IMR-90 (cell line): ENCODE data around the gene TESK2. TPM values are rescaled to one million over a fixed set of nuclear protein-coding genes. Genes with fewer than 3 reads are reported as not detected.

Source experiments
- ATAC-seq: fragments of 200-7000 bp; cut with Tn5 transposase; 2 replicates; pipeline ENCODE4 v1.9.1; 2020; ENCODE audit warnings: low read depth, mild to moderate bottlenecking, moderate library complexity
- BruUV-seq: library from RNA; stranded (reverse); fragments of 400-500 nt; replicated peaks from 2 replicates; lab custom pipeline; 2021; lab: Mats Ljungman, UMichigan
- CTCF ChIA-PET: fragments of 300-600 bp; formaldehyde crosslinking; extraction: SDS; loops from one replicate; lab custom pipeline; 2021; ENCODE audit warnings: antibody characterized with exemption; lab: Yijun Ruan, JAX
- POLR2A ChIA-PET: fragments of 300-600 bp; sonication (Branson Sonifier 250); formaldehyde crosslinking; loops from one replicate; lab custom pipeline; 2022; ENCODE audit warnings: antibody characterized with exemption; ENCODE audit not compliant: unreplicated experiment; lab: Charles Lee
- DNase-seq: peaks from one replicate; pipeline ENCODE4 v3.0.0; 2013
- H2AFZ ChIP-seq: replicated peaks from 2 replicates; pipeline ENCODE3; 2013; ENCODE audit warnings: low read length, mild to moderate bottlenecking; ENCODE audit not compliant: poor library complexity
- H2AK5ac ChIP-seq: 2 replicates; pipeline ENCODE4 v1.6.1; 2013; ENCODE audit warnings: low read depth, low read length, inconsistent platforms
- H2AK9ac ChIP-seq: replicated peaks from 2 replicates; pipeline ENCODE3; 2013; ENCODE audit warnings: mild to moderate bottlenecking, low read depth, low read length, moderate library complexity; ENCODE audit not compliant: poor library complexity
- H2BK120ac ChIP-seq: 2 replicates; pipeline ENCODE4 v1.6.1; 2013; ENCODE audit warnings: low read depth, low read length, inconsistent platforms
- H2BK15ac ChIP-seq: 3 replicates; pipeline ENCODE4 v1.6.1; 2013; ENCODE audit warnings: low read depth, low read length, inconsistent platforms
- H2BK20ac ChIP-seq: 2 replicates; pipeline ENCODE4 v1.6.1; 2013; ENCODE audit warnings: low read depth, mild to moderate bottlenecking, inconsistent platforms, low read length, moderate library complexity
- H2BK5ac ChIP-seq: 2 replicates; pipeline ENCODE4 v1.6.1; 2013; ENCODE audit warnings: mild to moderate bottlenecking, low read depth, low read length, inconsistent platforms; ENCODE audit not compliant: poor library complexity, severe bottlenecking
- H3K14ac ChIP-seq: replicated peaks from 2 replicates; pipeline ENCODE4 v1.6.1; 2013; ENCODE audit warnings: low read depth, low read length, inconsistent platforms
- H3K18ac ChIP-seq: 2 replicates; pipeline ENCODE4 v1.6.1; 2013; ENCODE audit warnings: low read depth, low read length, control low read depth
- H3K23ac ChIP-seq: 2 replicates; pipeline ENCODE4 v1.6.1; 2013; ENCODE audit warnings: low read depth, low read length, inconsistent platforms
- H3K27ac ChIP-seq: 2 replicates; pipeline ENCODE4 v1.5.1; 2013; ENCODE audit warnings: mild to moderate bottlenecking, control low read depth, low read length; ENCODE audit not compliant: insufficient read depth
- H3K27me3 ChIP-seq: 2 replicates; pipeline ENCODE4 v1.6.1; 2013; ENCODE audit warnings: low read length; ENCODE audit not compliant: control insufficient read depth, insufficient read depth
- H3K36me3 ChIP-seq: 2 replicates; pipeline ENCODE4 v1.6.1; 2013; ENCODE audit warnings: low read length, mixed read lengths; ENCODE audit not compliant: control insufficient read depth, insufficient read depth
- H3K4ac ChIP-seq: 2 replicates; pipeline ENCODE4 v1.6.1; 2013; ENCODE audit warnings: low read depth, low read length, inconsistent platforms
- H3K4me1 ChIP-seq: 2 replicates; pipeline ENCODE4 v1.6.1; 2013; ENCODE audit warnings: low read length, mixed read lengths; ENCODE audit not compliant: control insufficient read depth, insufficient read depth
- H3K4me2 ChIP-seq: 2 replicates; pipeline ENCODE4 v1.6.1; 2013; ENCODE audit warnings: low read depth, mild to moderate bottlenecking, control low read depth, low read length, moderate library complexity
- H3K4me3 ChIP-seq: 2 replicates; pipeline ENCODE4 v1.5.1; 2013; ENCODE audit warnings: low read depth, mild to moderate bottlenecking, control low read depth, low read length, moderate library complexity; ENCODE audit not compliant: insufficient read depth
- H3K56ac ChIP-seq: 2 replicates; pipeline ENCODE4 v1.6.1; 2013; ENCODE audit warnings: low read length, inconsistent platforms; ENCODE audit not compliant: insufficient read depth; ENCODE audit errors: extremely low read depth
- H3K79me1 ChIP-seq, 2 experiments: 2 replicates each; pipeline ENCODE4 v1.6.1; 2013; ENCODE audit warnings: low read length in 2 of 2, inconsistent platforms in 1 of 2, low read depth in 1 of 2
- H3K9ac ChIP-seq: 2 replicates; pipeline ENCODE4 v1.6.1; 2013; ENCODE audit warnings: low read depth, low read length, control low read depth
- H3K9me1 ChIP-seq: 2 replicates; pipeline ENCODE4 v1.6.1; 2013; ENCODE audit warnings: low read length, inconsistent platforms; ENCODE audit not compliant: insufficient read depth
- H3K9me3 ChIP-seq: 2 replicates; pipeline ENCODE4 v1.6.1; 2013; ENCODE audit warnings: low read length; ENCODE audit not compliant: control insufficient read depth, insufficient read depth
- H4K20me1 ChIP-seq: 2 replicates; pipeline ENCODE4 v1.6.1; 2013; ENCODE audit warnings: low read length, inconsistent platforms; ENCODE audit not compliant: insufficient read depth
- H4K5ac ChIP-seq: 2 replicates; pipeline ENCODE4 v1.6.1; 2013; ENCODE audit warnings: mild to moderate bottlenecking, low read depth, low read length, control low read depth
- H4K8ac ChIP-seq, 2 experiments: 2 replicates each; pipeline ENCODE4 v1.6.1; 2013; ENCODE audit warnings: low read depth in 2 of 2, low read length in 2 of 2, control low read depth in 1 of 2, inconsistent platforms in 1 of 2
- H4K91ac ChIP-seq: 2 replicates; pipeline ENCODE4 v1.6.1; 2013; ENCODE audit warnings: low read depth, low read length, inconsistent platforms; ENCODE audit not compliant: insufficient read depth
- BHLHE40 ChIP-seq: fragments of 150-350 bp; IDR thresholded peaks from 2 replicates; pipeline ENCODE4 v1.6.1; 2016; ENCODE audit warnings: mild to moderate bottlenecking, low read depth, low read length
- CEBPB ChIP-seq: IDR thresholded peaks from 2 replicates; pipeline ENCODE4 v1.6.1; 2012; ENCODE audit warnings: low read depth, low read length, improper control_type of control experiment
- CHD1 ChIP-seq: IDR thresholded peaks from 2 replicates; pipeline ENCODE4 v1.6.1; 2012; ENCODE audit warnings: low read depth, low read length, improper control_type of control experiment
- CTCF ChIP-seq: conservative IDR thresholded peaks from 2 replicates; pipeline ENCODE4 v1.5.1; 2012; ENCODE audit warnings: mild to moderate bottlenecking, low read depth, low read length, improper control_type of control experiment
- ELK1 ChIP-seq: fragments of 150-350 bp; IDR thresholded peaks from 2 replicates; pipeline ENCODE4 v1.6.1; 2016; ENCODE audit warnings: low read depth, mild to moderate bottlenecking, low read length, moderate library complexity, borderline replicate concordance
- FOS ChIP-seq: fragments of 150-350 bp; IDR thresholded peaks from 2 replicates; pipeline ENCODE4 v1.6.1; 2016; ENCODE audit warnings: low read depth, low read length
- MAFK ChIP-seq: IDR thresholded peaks from 2 replicates; pipeline ENCODE4 v1.6.1; 2012; ENCODE audit warnings: low read depth, low read length, improper control_type of control experiment
- MAZ ChIP-seq: IDR thresholded peaks from 2 replicates; pipeline ENCODE4 v1.6.1; 2012; ENCODE audit warnings: low read depth, mild to moderate bottlenecking, low read length, improper control_type of control experiment, moderate library complexity, borderline replicate concordance
- MXI1 ChIP-seq: IDR thresholded peaks from 2 replicates; pipeline ENCODE4 v1.6.1; 2012; ENCODE audit warnings: low read depth, mild to moderate bottlenecking, low read length, moderate library complexity, borderline replicate concordance
- NFE2L2 ChIP-seq: fragments of 150-350 bp; IDR thresholded peaks from 2 replicates; pipeline ENCODE4 v1.6.1; 2016; ENCODE audit warnings: low read depth, mild to moderate bottlenecking, low read length
- POLR2A ChIP-seq: IDR thresholded peaks from 2 replicates; pipeline ENCODE4 v1.6.1; 2012; ENCODE audit warnings: mild to moderate bottlenecking, low read depth, low read length
- RAD21 ChIP-seq: IDR thresholded peaks from 2 replicates; pipeline ENCODE4 v1.6.1; 2012; ENCODE audit warnings: low read length, improper control_type of control experiment
- RCOR1 ChIP-seq: IDR thresholded peaks from 2 replicates; pipeline ENCODE4 v1.6.1; 2012; ENCODE audit warnings: mild to moderate bottlenecking, low read length, improper control_type of control experiment; ENCODE audit not compliant: insufficient replicate concordance
- RFX5 ChIP-seq: IDR thresholded peaks from 2 replicates; pipeline ENCODE4 v1.8.0; 2012; ENCODE audit warnings: low read depth, mild to moderate bottlenecking, low read length, moderate library complexity
- SMC3 ChIP-seq: fragments of 150-350 bp; IDR thresholded peaks from 2 replicates; pipeline ENCODE4 v1.6.1; 2016; ENCODE audit warnings: low read depth, mild to moderate bottlenecking, antibody characterized with exemption, low read length, moderate library complexity
- USF2 ChIP-seq: fragments of 150-350 bp; IDR thresholded peaks from 2 replicates; pipeline ENCODE4 v1.6.1; 2017; ENCODE audit warnings: mild to moderate bottlenecking, antibody characterized with exemption, low read length, low read depth
- WGBS, 2 experiments: methylation state at CpG; one replicate each; pipeline versions ENCODE4 v1.1.5 to v1.1.7; 2013; ENCODE audit warnings: missing lambda C conversion rate in 2 of 2; ENCODE audit not compliant: insufficient read length in 1 of 2; ENCODE audit errors: extremely low coverage in 2 of 2; 5-methylcytosine and 5-hydroxymethylcytosine counted together
- dilution Hi-C: fragments of 300-500 bp; cut with HindIII; formaldehyde crosslinking; loops from one replicate; pipeline ENCODE4 v1.14.3; 2018; ENCODE audit warnings: low sequenced_read_pairs; ENCODE audit not compliant: unreplicated experiment
- in situ Hi-C: fragments of 300-500 bp; cut with MboI; formaldehyde crosslinking; loops from 3 replicates; pipeline ENCODE4 v1.14.3; 2019; ENCODE audit warnings: low sequenced_read_pairs, inconsistent platforms, mixed read lengths
- intact Hi-C: fragments of 100-400 bp; cut with micrococcal nuclease; formaldehyde crosslinking; loops from 2 replicates; pipeline ENCODE4 v1.10.0; 2022
- polyA plus RNA-seq, 3 experiments: library from polyadenylated mRNA; depleted of rRNA; stranded (reverse); fragments of >200 nt; gene quantifications; 2 replicates each; pipeline ENCODE4 v1.2.3, GENCODE V29; 2012; ENCODE audit warnings: low replicate concordance in 1 of 3
- total RNA-seq: library from RNA; depleted of rRNA; stranded (reverse); fragments of >200 nt; gene quantifications from 2 replicates; pipeline ENCODE4 v1.2.3, GENCODE V29; 2012

Gene TESK2
- total and polyA plus RNA-seq, 2 of the 4 experiments (the other 2 are of a cell fraction) = 0.90 to 1.3 TPM

- H3K4me2 ChIP-seq = no peak overlapping the region
- H4K91ac ChIP-seq = no peak overlapping the region
- H3K4me1 ChIP-seq = no peaks in the 10 kb centered on the region
- no peak overlapping the region for H3K27ac ChIP-seq
- ATAC-seq (no peak), DNase-seq (no peak)
- no peak overlapping the region for H2AFZ ChIP-seq
- no peak overlapping the region for H2AK9ac ChIP-seq
- dilution Hi-C loops (no loop called here), intact Hi-C loops (no loop called here), in situ Hi-C loops (no loop called here)
- no peaks in the 10 kb centered on the region for H3K79me1 ChIP-seq
- H4K8ac ChIP-seq = no peak overlapping the region
- peaks cover 2% of the 10 kb centered on the region; the same call in 1 of the 2 replicates for H3K9me3 ChIP-seq
- no peaks in the 10 kb centered on the region for H4K20me1 ChIP-seq
- no peak overlapping the region for H3K9ac ChIP-seq
- CTCF ChIA-PET = no interaction called here
- H2BK20ac ChIP-seq = no peak overlapping the region
- no peak overlapping the region for H3K4ac ChIP-seq
- no peak overlapping the region for H3K56ac ChIP-seq
- BruUV-seq = no TSS peak
- no peak overlapping the region for H4K5ac ChIP-seq
- no peak overlapping the region for H2AK5ac ChIP-seq
- H2BK5ac ChIP-seq = no peak overlapping the region
- H3K14ac ChIP-seq = no peak overlapping the region
- no peak overlapping the region for H2BK120ac ChIP-seq
- H3K9me1 ChIP-seq = no peaks in the 10 kb centered on the region
- H3K36me3 ChIP-seq = no peaks in the 10 kb centered on the region
- no CpG with 5 or more reads among the region's 4 CpGs for WGBS, 2 experiments
- POLR2A ChIA-PET = no interaction called here
- H3K23ac ChIP-seq = no peak overlapping the region
- TF ChIP-seq BHLHE40 = no peak
- no peak for TF ChIP-seq NFE2L2
- no peak for TF ChIP-seq USF2
- no peak for TF ChIP-seq MAFK
- no peak for TF ChIP-seq CEBPB
- no peak for TF ChIP-seq RCOR1
- no peak for TF ChIP-seq ELK1
- no peak for TF ChIP-seq CTCF
- no peak for TF ChIP-seq RFX5
- TF ChIP-seq RAD21 = no peak
- no peak for TF ChIP-seq CHD1
- TF ChIP-seq FOS = no peak
- TF ChIP-seq MXI1 = no peak
- TF ChIP-seq MAZ = no peak
- no peak for TF ChIP-seq POLR2A
- no peak for TF ChIP-seq SMC3
- H3K27me3 ChIP-seq = peaks cover 13% of the 10 kb centered on the region; the same call in 1 of the 2 replicates
- no peak overlapping the region for H2BK15ac ChIP-seq
- no peak overlapping the region for H3K4me3 ChIP-seq
- H3K18ac ChIP-seq = no peak overlapping the region
These were observed 173.8 kb downstream of the TESK2 start for GRCh38 chr1:45317166-45317565.
